HG03095 (cell line): ENCODE measurements around the gene SLC31A2.
A peak's percentile ranks its signal among the peaks of the same experiment; 100 is the strongest.
"Not testable (repeated sequence)": the region's sequence is repeated elsewhere in the genome, so short reads cannot be mapped to it uniquely, and the experiment has no call there.

Experiments
- ATAC-seq: cut with Tn5 transposase; IDR thresholded peaks from one replicate; pipeline ENCODE4 v1.9.1; 2021; ENCODE audit warnings: moderate library complexity; ENCODE audit not compliant: unreplicated experiment

The SLC31A2 gene

DNA sequence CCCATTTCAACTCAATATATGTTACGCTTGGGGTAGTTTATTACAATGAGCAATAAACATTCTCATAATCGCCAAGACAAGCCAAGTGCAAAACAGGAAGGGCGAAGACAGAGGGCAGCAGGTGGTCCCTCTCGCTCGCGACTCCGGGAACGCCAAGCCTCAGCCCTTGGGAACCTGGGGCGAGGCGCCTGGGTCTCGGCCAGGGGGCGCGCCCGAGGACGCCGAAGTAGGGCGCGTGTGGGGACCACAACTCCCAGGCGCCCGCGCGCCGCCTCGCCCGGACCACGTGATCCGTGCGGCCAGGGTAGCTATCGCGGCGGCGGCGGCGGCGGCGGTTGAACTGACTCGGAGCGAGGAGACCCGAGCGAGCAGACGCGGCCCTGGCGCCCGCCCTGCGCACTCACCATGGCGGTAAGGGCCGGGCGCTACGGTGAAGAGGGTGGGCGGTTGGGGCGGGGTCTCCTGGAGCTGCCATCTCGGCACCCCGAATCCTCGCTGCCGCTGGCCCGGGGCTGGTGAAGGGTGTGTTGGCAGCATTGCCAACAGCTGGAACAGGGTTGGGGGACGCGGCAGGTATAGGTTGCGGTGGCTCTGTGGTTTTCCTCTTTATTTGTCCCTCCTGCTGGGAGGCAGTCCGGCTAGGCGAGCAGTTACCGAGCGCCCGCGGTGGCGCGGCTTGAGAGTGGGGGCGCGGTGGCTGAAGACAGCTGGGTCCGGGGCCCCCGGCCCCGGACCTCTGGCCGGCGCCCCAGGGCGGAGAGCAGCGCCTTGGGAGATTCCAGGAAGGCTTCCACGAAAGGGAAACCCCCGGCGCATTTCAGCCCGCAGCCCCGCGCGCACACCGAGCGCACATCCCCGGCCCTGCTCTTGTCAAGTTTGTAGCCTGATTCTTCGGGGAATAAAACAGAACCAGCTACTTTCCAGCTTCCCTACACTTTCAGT lies at the start of gene SLC31A2:
Gene SLC31A2 (plus strand): TSS at position 338 of the 942 bp plus-strand sequence. CDS start 68 bp downstream, at position 406.
- peak; percentile 97 for ATAC-seq

DNA sequence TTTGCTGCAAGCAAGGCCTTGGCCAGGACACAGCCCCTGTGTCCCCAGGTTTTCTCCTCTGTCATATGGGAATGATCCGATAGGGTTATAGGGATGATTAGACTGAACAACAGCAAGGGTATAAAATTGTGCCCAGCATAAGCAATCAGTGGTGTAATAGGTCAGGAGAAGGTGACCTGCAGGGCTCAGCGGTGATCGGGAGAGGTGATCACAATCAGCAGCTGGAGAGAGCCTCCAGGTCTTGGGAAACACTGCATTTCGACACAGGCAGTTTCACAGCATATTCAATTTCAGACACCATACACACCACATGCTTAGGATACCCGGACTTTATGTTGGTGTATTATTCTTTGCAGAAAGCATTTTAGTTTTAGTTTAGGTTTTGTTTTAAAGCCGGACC lies 45.5 kb upstream of the SLC31A2 start:
- not testable (repeated sequence) for ATAC-seq

DNA sequence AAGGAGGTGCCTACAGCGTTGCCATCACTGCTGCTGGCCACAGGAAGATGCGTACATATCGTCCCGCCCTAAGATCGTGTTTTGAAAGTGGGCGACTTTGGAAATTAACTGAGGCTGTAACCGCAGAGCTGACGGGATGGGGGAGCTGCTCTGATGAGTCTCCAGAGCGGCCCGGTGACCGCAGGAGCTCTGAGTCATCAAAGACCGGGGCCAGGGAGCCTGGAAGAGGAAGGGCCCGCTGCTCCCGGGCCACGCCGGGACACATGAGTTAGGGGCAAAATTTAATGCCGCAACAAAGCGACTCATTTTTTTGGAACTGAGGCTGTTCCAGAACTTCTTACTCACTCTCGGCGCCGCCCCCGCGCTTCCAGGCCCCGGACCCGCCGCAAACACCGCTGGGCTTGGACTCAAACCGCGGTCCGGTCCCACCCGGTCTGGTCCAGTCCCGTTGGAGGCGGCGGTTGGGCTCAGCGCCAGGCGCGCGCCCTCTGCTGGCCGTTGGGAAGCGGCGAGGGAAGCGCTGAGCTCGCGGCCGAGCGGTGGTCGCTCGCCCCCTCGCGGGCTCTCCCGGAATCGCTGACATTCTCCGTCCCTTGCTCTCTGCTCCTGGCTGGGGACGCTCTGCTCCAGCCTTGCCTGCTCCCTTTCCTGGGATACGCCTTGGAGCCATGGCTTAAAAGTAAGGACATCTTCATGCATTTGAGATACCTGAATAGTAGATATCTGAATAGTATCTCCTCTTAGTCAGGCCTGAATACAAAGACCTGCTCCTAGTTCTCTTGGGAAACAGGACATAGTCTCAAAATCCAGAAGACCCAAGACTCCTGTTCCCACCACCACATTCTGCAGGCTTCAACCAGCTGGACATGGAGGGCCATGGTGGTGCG lies 39.5 kb upstream of the SLC31A2 start:
- ATAC-seq: peak; percentile 70

GRCh38 chr9:113112706-113113510 lies 37.9 kb upstream of the SLC31A2 start:
- ATAC-seq: peak; percentile 43

- not testable (repeated sequence) for ATAC-seq
These were observed 32.0 kb upstream of the SLC31A2 start for GRCh38 chr9:113118829-113119228.

DNA sequence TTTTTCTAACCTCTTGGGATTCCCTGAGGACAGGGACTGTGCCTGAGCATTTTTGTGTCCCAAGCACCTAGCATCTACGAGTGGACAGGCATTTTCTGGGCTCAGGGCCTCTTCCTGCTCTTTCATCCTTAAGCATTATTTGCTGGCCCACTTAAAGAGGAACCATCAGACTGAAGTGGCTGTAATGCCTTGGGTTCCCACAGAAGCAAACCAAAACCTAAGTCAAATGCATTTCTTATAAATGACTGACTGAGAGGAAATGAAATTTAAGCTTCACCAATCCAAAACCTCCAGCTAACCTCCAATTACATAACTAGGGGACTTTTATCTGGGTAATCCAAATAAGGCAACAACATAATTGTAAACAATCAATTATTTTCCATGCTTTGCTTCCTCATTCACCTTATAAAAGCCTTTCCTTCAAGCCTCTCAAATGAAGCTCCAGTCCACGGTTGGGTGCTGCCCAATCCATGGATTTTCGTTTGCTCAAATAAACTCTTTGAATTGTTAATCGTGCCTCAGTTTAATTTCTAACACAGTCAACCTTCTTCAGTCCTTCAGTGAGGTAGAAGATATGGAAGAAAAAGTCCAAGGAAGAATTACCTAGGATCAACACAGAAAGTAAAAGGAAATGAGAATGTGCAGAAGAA lies 25.3 kb upstream of the SLC31A2 start:
- ATAC-seq: no peak

- ATAC-seq: no peak
These were observed 21.3 kb upstream of the SLC31A2 start for GRCh38 chr9:113129466-113129865.

DNA sequence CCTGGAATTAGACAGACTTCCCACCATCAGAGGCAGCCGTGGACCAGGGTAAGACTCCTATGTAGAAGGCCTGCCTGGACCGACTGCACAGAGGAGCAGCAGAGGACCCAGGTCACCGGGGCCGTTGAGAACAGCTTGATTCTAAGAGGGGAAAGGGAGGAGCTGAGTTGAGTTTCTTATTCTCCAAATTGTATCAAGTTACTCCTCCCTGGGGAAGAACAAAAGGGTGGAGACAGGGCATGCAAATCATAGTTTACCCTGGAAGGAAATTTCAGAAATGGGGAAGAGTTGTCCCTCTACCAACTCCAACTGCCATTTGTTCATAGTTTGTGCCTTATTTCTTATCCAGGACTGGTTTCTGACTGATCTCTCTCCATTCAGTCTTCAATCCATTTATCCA lies 20.9 kb upstream of the SLC31A2 start:
- ATAC-seq: no peak

- no peak for ATAC-seq
These were observed 19.1 kb upstream of the SLC31A2 start for GRCh38 chr9:113131689-113132151.

DNA sequence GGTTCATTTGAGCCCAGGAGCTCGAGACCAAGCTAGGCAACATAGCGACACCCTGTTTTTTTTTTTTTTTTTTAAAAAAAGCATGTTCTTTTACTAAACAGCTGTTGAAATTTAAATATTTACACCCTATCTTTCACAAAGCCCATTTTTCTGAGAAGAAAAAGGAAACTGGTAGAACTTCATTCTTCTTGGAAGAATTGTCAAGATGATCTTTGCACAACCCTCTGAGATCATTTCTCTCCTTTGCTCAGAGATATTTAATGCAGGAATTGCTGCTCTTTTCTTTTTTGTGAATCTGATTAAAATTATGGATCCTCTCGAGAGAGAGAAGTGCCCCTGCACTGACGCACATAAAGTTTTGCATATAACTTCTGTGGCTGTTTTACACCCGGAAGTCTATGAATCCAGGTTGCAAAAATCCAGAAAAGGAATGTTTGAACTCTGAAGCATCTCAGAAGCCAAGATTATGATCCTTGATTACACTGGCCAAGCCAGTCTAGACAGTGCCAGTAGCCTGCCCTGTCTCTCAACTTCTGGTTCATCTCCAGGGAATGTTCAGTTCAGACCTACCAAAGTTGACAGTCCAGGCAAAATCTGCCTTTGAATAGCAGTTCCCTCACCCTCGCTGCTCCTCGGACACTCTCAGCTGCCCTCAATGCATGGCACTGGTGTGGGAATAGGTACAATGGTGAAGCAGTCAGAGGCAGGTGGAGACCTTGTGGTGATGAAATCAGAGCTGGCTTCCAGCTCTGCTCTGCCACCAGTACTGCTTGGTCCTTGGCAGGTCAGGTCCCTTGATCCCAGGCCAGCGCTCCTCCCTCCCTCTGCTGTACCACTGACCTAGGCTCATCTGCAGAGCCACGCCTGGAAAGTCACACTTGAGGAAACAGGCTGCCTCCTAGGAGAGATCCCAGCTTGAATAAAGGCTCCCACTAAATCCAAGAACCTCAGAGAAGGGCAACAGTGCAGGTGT lies 13.3 kb upstream of the SLC31A2 start:
- no peak for ATAC-seq

DNA sequence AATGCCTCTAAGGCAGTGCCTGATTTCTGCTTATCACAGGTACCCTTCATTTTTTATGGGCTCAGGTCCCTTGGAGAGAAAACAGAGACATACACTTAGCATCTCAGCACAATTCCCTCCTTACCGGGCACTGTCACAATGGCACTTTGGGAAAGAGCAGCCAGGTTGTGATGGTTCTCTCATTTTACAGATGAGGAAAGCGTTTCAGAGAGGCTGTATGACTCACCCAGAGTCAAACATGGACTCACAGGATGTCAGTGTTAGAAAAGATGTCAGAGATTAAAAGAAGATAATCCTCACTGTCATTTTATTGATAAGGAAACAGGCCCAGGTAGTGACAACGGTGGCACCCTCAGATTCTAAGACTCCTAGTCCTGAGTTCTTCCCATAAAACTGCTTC lies 12.0 kb upstream of the SLC31A2 start:
- no peak for ATAC-seq

GRCh38 chr9:113139225-113139829 lies 11.5 kb upstream of the SLC31A2 start:
- no peak for ATAC-seq

DNA sequence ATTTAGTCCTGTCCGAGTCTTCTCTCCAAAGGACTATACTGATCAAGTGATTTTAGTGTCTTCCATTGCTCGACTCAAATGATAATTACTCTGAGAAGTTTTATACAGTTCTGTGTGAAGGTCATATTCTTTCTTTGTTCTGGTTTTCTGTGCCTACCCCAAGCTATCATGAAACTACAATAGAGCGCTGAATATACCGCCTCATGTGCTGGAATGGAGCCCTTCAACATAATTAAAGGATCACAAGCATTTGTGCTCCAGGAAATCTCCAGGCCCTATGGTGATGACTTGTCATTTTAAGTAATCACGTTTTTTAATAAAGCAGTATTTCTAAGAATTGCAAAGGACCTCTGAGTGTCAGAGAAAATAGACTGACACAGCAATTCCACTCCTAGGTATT lies 10.9 kb upstream of the SLC31A2 start:
- no peak for ATAC-seq

DNA sequence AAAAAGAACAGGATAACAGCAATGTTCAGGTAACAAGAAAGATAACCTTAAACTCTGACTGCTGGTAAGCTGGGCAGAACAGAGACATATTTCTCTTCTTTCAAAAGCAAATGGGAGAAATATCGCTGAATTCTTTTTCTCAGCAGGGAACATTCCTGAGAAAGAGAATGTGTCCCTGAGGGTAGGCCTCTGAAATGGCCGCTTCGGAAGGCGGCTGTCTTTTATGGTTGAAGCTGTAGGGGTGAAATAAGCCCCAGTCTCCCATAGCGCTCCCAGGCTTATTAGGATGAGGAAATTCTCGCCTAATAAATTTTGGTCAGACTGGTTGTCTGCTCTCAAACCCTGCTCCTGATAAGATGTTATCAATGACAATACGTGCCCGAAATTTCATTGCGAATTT lies 9.9 kb upstream of the SLC31A2 start:
- not testable (repeated sequence) for ATAC-seq

DNA sequence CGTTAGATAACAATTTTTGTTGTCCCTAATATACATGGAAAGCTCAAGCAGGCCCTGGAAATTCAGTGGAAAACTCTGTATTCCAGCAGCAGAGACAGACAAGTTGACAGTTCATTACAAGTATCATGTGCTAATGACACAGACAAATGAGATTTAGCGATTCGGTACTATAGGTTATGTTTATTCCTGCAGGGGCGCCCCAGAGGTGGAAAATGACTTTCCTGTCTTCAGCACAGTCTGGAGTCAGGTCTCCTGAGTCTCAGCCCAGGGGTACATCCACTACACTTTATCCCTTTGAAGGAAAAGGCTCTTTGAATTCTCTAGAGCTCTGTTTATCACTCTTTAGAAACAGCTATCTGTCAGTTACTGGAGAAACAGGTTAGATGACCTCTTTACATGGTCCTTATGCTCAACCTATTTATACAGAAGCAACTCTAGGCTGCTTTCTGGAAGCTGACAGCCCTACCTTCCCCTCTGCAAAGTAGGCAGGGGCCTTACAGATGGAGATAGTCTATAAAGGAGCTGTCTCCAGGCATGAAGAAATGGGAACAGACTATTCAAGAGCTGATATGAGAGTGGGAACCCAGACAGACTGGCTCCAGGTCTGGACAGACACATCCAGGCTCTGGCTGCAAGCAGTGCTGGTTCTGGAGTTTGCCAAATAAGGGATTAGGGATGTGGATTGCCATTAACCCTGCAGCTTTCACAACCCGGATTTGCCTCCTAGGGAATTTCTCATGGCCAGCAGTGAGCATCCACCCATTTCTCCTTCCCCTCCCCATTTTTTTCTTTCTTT lies 7.2 kb upstream of the SLC31A2 start:
- ATAC-seq: no peak

GRCh38 chr9:113148372-113148705 lies 2.5 kb upstream of the SLC31A2 start:
- ATAC-seq: no peak

DNA sequence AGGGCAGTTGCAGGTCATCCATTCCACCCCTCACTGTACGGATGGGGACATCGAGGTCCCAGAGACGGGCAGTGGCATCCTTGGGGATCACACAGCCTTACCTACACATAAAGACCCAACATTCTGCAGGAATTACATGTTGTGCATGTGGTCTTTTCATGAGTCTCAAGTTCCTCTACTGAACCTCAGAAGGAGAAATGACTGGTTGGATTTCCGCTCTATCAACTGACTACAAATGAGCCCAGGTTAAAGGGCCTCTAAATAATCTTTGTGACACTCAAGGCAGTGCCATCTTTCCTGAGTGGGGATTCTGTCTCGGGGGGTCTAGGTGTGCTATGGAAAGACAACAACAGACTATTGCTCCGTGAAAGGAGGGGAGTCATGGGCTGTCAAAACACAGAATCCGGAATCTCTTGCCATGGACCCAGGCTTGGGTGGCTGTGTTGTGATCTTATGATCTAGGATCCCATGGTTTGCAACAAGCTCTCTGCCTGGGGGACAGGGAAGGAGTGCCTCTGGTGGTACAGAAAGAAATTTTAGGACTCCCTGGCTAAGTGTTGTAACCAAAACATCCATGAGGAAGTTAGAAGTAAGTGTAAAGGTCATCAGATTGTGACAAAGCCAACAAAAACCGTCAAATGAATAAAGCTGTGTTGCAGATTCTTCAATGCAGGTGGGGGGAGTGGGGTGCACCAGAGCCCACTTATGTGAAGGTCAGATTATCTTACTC lies 1.9 kb upstream of the SLC31A2 start:
- ATAC-seq: no peak
